HG03196 (cell line): ENCODE data around the gene IL24.
"Not testable (repeated sequence)": the region's sequence is repeated elsewhere in the genome, so short reads cannot be mapped to it uniquely, and the experiment has no call there.

ENCODE experiments used
- ATAC-seq: cut with Tn5 transposase; IDR thresholded peaks from one replicate; pipeline ENCODE4 v1.9.1; 2021; ENCODE audit not compliant: unreplicated experiment

Gene IL24, protein sequence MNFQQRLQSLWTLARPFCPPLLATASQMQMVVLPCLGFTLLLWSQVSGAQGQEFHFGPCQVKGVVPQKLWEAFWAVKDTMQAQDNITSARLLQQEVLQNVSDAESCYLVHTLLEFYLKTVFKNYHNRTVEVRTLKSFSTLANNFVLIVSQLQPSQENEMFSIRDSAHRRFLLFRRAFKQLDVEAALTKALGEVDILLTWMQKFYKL

DNA sequence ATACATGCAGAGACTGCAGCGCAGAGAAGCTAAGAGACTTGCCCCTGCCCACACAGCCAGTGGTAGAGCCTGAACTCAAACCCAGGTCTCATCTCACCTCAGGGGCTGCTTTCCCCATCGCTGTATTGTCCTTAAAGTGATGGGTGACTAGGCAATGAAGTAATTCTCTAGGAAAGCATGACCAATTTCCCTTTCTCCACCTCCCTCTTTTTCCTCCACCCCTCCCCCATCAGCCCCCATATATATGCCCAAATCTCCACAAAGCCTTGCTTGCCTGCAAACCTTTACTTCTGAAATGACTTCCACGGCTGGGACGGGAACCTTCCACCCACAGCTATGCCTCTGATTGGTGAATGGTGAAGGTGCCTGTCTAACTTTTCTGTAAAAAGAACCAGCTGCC is at the start of gene IL24:
Gene IL24 (plus strand): TSS at position 269 of the 400 bp plus-strand sequence. CDS start 390 bp downstream, outside the sequence.
- no peak for ATAC-seq

DNA sequence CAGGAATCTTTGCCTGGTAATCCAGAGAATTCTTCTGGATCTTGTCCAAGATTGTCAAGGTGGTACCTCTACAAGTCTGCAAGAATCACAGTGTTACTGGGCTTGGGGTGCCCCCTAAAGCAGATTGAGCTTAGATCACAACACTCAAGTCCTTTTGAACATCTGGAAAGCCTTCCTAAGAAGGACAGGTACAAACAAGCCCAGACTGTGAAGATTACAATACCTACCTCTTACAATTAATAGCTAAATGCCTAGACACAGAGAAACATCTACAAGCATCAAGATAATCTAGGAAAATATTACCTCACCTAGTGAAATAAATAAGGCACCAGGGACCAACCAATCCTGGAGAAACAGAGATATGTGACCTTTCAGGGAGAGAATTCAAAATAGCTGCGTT is 49.3 kb upstream of the IL24 start:
- no peak for ATAC-seq

DNA sequence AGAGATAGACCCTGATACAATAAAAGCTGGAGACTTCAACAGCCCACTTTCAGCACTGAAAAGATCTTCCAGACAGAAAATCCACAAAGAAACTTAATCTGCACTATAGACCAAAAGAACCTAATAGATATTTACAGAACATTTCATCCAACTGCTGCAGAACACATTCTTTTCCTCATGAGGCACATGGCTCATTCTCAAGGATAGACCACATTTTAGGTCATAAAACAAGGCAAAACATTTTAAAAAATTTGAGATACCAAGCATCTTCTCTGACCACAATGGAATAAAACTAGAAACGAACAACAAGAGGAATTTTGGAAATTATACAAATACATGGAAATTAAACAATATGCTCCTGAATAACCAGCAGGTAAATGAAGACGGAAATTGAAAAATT is 46.8 kb upstream of the IL24 start:
- ATAC-seq, result no peak

DNA sequence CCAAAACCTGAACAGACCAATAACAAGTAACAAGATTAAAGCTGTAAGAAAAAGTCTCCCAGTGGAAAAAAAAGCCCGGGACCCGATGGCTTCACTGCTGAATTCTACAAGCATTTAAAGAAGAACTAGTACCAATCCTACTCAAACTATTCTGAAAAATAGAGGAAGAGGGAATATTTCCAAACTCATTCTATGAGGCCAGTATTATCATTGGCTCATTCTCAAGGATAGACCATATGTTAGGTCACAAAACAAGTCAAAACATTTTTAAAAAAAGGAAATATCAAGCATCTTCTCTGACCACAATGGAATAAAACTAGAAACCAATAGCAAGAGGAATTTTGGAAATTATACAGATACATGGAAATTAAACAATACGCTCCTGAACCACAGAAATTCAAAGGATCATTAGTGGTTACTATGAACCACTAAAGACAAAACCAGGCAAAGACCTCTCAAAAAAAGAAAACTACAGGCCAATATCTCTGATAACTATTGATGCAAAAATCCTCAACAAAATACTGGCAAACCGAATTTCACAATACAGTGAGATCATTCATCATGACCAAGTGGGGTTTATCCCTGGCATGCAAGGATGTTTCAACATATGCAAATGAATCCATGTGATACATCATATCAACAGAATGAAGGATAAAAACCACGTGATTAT is 45.8 kb upstream of the IL24 start:
- ATAC-seq, result no peak

DNA sequence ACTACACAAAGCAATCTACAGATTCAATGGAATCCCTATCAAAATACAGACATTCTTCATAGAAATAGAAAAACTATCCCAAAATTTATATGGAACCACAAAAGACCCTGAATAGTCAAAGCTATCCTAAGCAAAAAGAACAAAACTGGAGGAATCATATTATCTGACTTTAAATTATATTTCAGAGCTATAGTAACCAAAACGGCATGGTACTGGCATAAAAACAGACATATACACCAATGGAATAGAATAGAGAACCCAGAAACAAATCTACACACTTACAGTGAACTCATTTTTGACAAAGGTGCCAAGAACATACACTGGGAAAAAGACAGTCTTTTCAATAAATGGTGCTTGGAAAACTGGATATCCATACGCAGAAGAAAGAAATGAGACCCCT is 44.6 kb upstream of the IL24 start:
- ATAC-seq, result not testable (repeated sequence)

DNA sequence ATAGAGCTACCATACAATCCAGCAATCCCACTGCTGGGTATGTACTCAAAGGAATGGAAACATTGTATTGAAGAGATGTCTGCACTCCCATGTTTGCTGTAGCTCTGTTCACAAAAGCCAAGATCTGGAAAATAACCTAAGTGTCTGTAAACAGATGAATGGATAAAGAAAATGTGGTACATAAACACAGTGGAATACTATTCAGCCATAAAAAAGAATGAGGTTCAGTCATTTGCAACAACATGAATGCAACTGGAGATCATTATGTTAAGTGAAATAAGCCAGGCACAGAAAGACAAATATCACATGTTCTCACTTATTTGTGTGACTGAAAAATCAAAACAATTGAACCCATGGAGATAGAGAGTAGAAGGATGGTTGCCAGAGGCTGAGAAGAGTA is 43.5 kb upstream of the IL24 start:
- ATAC-seq, result not testable (repeated sequence)

DNA sequence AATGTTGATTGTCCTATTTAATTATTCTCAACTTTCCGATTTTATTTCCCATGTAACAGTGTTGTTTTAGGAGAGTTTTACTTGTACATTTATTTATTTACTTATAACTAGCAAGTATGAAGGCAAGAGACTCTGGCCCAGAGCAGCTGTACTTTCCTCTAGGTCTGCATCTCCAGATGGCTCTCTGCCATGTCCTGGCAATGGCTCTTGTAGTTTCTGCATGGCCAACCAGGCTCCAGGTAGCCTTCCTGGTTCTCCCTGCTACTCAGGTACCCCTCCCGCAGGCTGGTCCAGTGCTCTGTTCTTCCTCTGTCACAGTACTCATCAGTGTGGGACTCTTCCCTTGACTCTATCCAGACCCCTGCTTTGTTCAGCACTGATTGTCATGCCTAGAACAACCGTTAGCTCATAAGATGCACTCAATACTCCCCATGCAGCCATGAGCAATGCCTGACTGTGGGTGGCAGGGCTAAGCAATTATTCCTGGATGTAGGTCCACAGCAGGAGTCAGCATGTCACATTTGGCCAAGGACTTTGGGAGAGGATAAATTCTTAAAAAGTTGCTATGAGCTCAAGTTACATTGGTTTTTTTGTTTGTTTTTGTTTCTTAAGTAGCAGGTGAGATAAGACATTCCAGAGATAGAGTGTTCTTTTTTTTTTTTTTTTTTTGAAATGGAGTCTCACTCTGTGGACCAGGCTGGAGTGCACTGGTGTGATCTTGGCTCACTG is 42.7 kb upstream of the IL24 start:
- no peak for ATAC-seq

DNA sequence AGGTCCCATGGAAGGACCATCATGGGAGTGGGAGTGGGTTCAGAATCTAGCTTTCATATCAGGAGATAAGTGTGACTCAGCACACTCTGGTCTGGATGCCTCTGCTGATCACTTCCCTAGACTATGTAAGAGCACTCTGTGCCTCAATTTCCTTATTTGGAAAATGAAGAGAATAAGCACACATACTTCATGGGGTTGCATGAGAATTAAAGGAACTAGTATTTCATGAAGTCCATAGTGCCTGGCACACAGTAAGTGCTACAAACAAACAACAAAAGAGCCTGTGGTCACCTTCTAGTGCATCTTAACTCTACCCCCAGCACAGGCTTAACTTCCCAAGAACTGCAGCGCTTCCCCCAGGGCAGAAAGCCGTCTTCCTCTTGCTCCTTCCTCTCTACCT is 41.4 kb upstream of the IL24 start:
- ATAC-seq, result no peak

DNA sequence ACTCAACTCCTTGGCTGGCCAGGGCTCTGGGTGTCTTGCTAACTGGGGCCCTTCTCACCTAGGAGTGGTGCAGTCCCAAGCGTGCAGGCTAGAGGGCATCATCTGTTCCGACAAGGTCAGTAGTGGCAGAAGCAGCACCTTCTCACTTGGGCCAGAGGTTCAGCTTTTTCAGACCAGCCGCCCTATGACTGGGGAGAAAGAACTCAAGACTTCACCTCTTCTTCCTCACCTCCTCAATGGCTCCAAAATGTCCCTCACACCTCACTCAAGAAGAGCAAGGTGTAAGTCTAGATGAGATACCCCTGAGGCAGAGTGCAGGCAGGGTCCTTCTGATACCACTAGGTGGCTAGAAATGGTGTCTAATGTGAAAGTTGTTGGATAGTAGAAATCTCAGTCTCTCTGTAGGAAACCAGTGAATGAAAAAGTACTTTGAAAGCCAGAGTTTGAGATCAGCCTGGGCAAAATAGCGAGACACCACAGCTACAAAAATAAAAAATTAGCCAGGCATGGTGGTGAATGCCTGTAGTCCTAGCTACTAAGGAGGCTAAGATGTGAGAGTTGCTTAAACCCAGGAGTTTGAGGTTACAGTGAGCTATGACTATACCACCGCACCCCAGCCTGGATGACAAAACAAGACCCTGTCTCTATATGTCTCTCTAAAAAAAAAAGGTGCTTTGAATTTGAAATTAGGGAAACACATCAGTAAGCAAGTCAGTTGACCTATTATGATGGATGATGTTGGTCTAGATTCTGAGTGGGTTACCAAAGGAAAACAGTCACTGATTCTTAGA is 40.4 kb upstream of the IL24 start:
- no peak for ATAC-seq

DNA sequence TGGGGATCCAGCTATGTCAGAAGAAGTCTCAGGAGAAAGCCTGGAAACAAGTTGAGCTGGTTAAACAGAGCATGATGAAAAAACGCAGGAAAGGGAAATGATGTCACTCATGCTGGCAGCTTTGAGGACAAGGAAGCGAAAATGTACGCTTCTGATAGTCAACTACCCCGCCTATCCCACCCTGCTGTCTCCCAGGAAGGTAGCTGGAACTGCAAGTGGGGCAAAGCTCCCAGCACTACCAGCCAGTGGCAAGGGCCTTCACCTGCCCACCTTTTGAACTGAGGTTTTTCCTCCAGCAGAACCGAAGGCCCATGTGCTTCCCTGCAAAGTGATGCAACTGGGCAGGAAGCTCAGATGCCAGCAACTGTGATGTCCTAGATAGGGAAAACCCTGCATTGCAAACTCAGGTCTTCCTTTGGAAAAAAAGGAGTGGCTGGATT is 38.1 kb upstream of the IL24 start:
- ATAC-seq, result no peak

DNA sequence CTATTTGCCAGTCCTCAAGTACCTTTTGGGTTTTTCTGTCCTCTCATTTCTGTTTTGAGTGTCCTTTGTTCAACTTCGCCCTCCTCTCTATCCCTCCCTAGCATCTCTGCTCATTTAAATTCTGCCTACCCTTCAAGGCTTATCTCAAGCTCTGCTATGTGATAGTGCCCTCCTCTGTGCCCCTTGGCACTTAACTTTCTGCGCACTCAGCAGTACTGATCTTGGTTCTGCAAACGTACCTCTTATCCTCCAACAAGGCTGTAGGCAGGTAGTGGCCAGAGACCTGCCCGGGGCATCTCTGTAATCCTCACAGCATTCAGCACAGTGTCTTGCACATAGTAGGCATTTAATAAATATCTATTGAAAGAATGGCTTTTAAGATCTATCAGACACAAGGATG is 37.1 kb upstream of the IL24 start:
- ATAC-seq, result no peak

DNA sequence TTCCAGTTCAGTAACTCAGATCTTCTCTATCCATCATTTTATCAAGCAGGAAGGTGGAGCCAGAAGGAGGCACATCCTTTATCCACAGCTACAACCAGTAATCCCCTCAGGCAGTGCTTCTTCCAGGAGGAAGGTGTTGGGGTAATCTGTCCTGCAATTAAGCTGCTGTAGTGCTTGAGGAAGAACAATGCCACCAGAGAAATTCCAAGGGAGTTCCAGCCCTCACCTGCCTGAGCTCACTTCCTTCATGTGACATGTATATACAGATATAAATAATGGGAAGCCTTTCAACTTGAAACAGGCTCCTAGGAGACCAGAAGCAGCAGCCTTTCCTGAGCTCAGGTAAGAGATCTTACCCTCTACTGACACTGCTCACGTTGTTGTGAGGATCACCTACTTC is 34.0 kb upstream of the IL24 start:
- ATAC-seq, result no peak

DNA sequence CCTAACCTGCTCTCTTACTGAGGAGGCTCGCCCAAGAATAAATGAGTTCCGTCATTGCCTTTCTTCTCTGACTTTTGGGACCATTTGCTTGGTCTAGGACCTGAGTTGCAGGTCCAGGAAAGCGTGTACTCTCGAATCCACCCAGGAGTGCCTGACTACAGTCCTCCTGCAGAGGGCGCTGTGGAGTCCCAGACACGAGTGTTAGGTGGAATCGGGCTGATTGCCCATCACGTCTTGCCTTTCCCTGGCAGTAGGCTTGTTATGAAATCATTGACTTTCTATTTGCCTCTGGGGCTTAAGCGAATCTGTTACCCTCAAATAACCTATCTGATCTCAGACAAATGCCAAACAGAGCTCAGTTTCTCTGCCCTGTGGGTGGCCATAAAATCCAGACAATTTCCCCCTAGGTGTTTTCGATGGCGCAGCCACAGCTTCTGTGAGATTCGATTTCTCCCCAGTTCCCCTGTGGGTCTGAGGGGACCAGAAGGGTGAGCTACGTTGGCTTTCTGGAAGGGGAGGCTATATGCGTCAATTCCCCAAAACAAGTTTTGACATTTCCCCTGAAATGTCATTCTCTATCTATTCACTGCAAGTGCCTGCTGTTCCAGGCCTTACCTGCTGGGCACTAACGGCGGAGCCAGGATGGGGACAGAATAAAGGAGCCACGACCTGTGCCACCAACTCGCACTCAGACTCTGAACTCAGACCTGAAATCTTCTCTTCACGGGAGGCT is 32.1 kb upstream of the IL24 start, which contains the start of gene IL20:
Gene IL20 (plus strand): TSS at position 685 of the 733 bp plus-strand sequence. CDS start 230 bp downstream, outside the sequence.
- ATAC-seq, result no peak

DNA sequence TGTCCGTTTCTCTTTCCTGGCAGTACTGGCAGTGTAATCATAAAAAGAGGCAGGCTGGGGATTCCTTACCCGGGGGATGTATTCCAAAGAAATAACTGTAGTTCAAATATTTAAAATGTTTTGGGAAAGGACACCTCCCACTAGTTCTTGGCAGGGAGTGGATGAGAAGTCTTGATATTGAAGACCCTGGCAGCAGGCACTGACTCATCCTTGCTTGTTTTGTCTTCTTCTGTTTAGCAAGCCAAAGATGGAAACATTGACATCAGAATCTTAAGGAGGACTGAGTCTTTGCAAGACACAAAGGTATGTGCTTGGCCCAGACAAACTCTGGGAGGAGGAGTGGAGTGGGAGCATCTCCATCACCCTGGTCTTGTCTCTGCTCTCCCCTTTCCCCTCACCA is 31.2 kb upstream of the IL24 start:
- ATAC-seq, result no peak

DNA sequence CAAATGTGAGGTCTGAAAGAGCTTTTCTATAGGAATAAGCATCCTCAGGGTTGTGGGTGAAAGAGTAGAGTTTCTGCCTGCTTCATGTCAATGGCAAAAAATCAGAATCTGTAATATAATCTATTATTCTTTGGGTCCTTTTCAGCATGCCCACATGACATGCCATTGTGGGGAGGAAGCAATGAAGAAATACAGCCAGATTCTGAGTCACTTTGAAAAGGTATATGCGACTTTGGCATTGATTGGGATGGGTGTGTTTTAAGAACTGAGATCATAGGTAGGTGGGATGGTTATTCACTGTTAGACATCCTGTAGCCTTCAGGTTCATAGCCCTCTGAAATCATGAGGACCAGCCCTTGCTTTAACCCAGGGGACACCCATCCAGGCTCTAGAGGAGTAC is 30.0 kb upstream of the IL24 start:
- no peak for ATAC-seq

DNA sequence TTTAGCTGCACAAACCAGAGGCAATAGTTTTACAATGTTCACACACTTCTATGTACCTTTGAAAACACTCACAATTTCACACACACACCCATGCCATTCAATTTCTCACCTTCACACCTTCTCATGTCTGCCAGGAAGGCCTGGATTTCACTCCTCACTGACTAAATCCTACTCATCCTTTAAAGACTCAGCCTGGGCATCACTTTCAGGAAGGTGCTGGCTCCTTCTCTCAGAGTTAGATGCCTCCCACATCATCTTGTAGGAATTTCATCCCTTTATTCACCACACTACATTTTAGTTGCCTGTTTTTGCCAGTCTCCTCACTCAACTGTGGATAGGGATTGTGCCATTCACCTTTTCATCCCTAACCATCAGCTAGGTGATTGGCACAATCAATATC is 29.5 kb upstream of the IL24 start:
- no peak for ATAC-seq

DNA sequence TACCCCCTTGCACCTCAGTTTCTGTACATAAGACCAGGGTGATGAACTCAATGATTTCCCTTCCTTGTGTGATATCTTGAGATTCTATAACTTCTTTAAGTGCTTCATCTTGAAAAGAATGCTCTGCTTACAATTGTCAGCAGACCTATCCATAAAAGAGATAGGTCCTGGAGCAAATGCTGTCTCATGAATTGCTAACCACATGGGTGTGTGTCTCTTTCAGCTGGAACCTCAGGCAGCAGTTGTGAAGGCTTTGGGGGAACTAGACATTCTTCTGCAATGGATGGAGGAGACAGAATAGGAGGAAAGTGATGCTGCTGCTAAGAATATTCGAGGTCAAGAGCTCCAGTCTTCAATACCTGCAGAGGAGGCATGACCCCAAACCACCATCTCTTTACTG is 29.0 kb upstream of the IL24 start:
- no peak for ATAC-seq

DNA sequence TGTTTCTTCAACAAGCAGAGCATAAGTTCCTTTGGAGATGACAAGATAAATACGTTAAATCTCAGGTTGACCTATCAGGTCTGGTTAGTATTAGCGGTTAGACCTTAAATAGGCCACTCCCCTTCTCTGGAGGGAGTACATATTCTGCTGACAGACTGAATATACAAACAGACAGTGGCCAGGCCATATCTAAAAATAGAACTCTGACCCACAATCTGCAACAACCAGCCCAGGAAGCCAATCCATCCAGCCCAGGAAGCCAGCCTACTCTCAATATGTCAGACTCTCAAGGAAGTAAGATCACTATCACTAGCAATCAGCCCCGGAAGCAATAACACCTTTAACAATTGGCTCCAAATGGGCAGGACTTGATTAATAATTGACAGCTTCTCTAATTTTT is 25.1 kb upstream of the IL24 start:
- ATAC-seq, result no peak

DNA sequence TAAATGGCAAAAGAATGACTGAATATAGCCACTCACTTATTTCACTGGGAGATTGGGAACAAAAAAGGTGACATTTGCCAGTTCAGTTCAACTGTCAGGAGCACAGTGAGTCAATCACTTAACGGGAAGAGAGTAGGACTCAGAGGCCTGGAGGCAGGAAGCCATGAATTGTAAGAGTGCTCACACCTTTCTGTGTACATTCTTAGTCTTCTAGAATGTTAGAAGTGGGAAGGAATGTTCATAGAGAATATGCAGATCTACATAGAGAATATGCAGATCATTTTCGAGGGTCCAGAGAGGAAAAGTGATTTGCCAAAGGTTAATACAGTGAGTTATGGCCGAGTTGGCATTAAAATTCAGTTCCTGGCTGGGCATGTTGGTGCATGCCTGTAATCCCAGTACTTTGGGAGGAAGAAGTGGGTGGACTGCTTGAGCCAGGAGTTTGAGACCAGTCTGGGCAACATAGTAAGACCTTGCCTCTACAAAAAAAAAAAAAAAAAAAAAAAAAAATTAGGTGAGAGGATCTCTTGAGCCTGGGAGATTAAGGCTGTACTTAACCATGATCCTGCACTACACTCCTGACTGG is 23.5 kb upstream of the IL24 start:
- ATAC-seq, result no peak

DNA sequence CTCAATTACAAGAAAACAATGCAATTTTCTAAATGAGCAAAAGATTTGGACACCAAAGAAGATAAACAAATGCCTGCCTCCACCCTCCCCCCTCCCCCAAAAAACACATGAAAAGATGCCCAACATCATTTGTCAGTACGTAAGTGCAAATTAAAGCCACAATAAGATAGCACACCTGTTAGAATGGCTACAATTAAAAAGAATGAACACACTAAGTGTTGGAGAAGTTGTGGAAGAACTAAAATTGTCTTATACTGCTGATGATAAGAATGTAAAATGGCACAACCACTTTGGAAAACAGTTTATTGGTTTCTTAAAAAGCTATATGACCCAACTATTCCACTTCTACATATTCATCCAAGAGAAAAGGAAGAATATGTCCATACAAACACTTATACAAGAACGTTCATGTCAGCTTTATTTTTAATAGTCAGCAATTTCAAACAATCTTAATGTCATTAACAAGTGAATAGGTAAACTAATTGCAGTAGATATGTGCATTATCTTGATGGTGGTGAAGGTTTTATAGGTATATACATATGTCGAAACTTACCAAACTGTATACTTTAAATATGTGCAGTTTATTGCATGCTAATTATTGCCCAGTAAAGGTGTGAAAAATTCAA is 21.4 kb upstream of the IL24 start:
- no peak for ATAC-seq
